ENCODE results near the gene SDK1.

Gene SDK1

DNA sequence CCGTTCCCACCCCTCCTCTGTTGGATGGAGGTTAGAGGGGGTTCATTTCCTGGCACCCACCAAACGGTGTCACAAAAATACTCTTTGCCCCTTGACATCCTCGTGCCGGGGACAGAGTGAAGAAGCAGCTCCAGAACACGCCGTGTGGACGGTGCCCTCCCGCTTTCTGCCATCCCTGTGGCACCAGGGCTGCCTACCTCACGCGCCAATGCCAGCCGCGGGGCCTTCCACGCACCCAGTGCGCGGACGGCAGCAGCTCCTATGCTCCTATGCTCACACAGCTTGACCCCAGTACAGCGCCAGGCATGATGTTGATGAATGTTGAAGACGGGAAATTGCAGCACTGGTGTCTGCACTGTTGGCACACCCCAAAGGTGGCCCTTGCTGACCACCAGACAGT is 873.8 kb downstream of the SDK1 start:
- DNase-seq (ENCODE audit: low read depth in 3 of 3): no peak

DNA sequence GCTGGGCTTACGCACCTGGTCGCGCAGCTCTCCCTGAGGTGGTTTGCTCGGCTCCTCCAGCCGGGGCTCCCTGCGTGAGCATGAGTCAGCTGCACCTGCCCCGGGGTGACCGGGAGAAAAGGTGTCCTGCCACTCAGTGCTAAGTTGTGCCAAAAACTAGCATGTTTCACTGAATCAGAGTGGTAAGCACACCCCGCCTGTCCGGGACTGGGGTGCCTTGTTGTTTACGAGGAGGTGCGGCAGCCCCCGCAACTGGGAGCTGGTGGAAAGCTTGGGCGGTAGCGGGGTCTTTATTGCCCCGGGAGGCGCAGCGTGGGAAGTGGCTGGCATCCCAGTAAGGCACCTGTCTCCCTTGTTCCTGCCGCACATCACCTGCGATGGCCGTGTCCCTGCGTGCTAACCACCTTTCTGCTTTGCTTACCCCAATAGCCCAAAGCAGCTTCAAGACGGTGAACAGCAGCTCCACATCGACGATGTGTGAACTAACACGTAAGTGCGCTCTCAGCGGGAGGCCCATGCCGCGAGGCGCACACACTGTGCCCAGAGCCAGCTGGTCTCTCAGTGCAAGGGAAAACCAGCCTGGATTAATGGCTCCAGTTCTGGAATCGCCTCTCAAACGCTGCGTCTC is 874.4 kb downstream of the SDK1 start:
- no peak for DNase-seq (ENCODE audit: low read depth in 3 of 3)

DNA sequence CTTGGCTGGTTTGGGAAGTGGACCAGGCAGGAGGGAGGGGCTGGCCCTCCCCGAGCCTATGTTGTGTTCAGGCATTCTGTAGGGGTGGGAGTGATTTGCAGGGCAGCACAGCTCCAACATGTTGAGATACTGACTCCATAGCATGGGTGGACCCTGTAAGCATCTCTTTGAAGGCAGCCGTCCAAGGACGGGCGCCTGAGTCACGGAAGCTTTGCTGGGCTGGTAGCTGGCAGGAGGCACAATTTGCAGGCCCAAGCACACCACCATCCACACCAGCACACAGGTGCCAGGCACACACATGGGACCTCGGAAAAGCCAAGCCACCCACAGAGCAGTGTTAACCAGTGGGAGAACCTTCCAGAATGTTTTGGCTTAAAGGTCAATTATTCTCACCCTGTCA is 875.9 kb downstream of the SDK1 start:
- no peak for DNase-seq (ENCODE audit: low read depth in 3 of 3)

GRCh38 chr7:4178416-4178815 is 877.4 kb downstream of the SDK1 start:
- no peak for DNase-seq (ENCODE audit: low read depth in 3 of 3)

DNA sequence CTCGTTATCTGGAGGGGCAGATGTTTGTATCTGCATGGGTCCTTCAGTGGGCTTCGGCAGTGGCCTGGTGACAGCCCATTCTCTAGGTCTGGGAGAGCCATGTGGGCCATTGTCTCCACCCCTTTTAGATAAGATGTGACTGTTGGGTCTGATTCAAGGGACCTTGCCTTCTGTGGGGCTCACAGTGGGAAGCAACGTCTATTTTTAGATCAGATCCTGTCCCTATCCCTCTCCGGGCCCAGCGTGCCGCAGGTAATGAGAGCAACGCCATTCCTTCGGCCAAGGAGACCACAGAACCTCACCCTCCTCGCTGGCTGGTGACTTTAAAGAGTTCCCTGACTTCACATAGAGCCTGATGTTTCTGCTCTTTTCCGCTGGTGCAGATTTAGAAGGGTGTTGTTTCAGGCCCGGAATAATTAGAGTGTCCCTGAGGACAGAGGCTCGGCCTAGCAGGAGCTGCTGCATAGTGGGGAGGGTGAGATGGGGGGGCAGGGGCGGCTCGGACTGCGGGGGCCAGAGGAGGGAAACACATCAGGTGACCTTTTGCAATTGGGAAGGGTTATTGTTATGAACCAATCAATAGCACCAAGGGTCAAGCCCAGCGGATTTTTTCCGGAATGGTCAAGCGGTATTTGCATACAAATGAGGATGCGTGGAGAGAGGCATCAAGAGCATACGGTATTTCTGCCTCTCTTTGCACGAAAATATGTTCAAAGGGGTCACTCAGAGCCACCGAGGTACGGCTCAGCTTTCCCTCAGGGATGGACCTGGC is 878.0 kb downstream of the SDK1 start:
- DNase-seq (ENCODE audit: low read depth in 3 of 3): no peak

GRCh38 chr7:4179688-4180380 is 878.8 kb downstream of the SDK1 start:
- DNase-seq (ENCODE audit: low read depth in 3 of 3): no peak

DNA sequence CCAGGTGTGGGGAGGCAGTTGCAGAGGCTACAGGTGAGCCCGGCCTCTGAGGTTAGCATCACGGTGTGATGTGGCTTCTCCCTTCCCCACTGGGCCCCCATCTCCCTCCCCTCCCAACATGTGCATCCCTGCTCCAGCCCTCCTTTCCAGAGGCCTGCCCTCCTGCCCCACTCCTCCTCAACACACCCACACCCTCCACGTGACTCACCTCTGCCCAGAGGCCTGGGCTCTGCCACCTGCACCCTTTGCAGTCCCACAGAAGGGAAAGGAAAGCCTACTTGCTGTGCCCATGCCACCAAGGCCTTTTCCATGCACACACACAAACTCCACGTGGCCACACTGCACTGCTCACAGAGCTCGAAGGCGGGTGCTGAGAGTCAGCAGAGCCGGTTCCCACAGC is 880.4 kb downstream of the SDK1 start:
- no peak for DNase-seq (ENCODE audit: low read depth in 3 of 3)

GRCh38 chr7:4182605-4183300 is 881.7 kb downstream of the SDK1 start:
- DNase-seq (ENCODE audit: low read depth in 3 of 3): no peak

DNA sequence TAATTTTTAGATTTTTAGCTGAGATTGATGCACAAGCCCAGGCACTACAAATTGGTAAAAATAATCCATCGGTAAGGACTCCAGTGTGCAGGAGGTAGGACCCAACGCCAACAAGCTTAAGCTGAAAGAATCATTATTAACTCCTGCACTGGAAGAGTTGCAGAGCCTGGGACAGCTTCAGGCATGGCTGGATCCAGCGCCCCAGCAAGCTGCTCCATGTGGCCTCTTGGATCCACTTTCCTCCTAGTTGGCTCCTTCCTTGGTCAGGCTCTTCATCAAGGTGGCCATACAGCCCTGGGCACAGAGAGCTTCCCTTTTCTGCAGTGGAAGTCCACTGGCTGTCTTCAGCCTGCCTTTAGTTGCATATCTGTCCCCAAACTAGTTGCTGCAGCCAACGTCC is 883.6 kb downstream of the SDK1 start:
- DNase-seq (ENCODE audit: low read depth in 3 of 3): no peak

- no peak for DNase-seq (ENCODE audit: low read depth in 3 of 3)
These were observed 884.1 kb downstream of the SDK1 start for GRCh38 chr7:4185136-4185535.

DNA sequence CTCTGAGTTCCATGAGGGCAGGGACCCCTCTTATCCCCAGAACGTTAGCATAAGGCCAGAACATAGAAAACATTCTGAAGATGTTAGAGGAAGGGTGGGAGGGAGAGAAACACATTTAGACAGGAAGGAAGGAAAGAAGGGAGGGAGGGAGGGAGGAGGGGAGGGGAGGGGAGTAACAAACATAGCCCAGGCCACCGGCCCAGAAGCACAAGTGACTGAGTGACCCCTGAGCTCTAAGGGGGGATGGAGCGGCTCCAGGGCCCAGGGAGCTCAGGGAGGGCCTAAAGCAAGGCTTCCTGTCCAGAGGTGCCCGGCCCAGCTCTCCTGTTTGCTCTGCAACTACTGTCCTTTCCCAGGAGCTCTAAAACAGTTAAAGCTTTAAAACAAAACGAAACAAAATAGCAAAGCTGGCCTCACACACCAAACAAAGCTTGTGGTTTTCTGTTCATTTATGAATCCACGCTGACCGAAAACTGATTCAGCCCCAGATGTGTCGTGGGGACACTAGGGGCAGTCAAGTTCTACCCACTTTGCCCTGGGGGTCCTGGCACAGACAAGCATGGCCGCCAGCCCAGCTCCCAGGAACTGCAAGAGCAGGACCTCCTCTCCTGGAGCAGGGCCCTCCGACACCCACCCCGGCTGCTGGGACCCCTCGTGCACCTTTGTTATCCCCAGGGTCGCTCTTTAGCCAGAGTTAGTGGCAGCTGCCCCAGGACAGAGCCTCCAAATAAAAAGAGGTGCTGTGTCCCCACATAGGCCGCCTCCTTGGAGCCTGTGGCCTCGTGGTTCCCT is 884.9 kb downstream of the SDK1 start:
- no peak for DNase-seq (ENCODE audit: low read depth in 3 of 3)

- DNase-seq (ENCODE audit: low read depth in 3 of 3): no peak
These were observed 885.4 kb downstream of the SDK1 start for GRCh38 chr7:4186513-4186780.

- no peak for DNase-seq (ENCODE audit: low read depth in 3 of 3)
These were observed 887.6 kb downstream of the SDK1 start for GRCh38 chr7:4188651-4189050.

DNA sequence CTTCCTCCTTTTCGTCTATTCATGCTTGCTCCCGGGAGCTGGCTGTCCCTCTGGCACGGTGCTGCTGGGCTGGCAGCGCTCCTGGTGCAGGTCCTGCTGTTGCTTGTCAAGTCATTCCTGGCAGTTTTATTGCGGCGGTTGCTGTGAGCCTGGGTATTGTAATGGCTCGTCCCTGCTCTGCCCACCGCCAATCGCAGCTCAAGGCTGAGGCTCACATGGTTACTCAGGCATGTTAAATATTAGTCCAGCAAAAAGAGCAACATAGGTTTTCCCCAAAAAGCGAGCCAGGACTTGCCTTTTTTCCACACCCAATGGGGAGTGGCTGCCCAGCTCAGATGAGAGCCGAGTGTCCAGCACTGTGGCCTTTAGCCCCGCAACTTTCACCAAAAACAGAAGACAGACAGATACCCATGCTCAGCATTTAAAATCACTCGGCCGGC is 888.1 kb downstream of the SDK1 start:
- DNase-seq (ENCODE audit: low read depth in 3 of 3): no peak

DNA sequence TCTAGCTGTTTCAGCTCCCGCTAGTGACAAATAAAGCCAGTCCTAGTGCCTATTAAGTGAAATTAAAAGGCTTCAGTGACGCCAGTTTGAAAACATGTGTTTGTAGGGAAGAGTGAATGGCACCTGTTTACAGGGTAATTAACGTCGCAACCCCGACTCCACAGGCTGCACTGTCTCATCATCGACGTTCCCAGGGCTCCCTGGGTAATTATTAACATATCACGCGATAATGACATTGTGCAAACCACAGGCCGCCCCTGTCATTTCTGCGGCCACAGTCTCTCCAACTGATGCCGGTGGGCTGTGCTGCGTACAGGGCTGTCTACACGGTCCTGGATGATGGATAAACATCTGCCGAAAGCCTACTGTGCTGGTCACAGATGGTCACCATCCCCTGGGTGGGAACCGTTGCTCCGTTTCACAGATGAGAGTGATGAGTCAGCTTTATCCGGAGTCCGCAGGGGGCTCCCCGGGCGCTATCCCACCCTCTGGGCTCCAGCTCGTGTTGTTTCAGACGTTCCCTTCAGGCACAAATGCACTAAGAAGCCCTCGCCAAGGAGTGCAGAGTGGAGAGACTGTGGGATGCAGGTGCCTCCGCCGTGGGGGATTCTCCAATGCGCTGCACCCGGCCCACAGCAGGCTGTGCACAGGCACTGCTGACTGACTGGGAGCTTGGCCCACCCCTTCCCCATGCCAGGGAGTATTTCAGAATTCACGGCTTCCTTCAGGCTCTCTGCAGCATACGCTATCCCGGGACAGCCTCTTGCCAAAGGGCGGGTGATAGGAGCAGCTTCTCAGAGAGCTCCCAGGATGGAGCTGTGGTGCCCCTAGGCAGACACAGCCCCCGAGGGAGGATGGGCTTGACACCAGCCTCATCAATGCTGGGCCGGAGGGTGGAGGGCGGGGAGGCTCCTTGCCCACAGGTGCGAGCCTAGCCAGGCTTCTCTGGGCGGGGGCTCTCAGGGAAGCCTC is 889.2 kb downstream of the SDK1 start:
- no peak for DNase-seq (ENCODE audit: low read depth in 3 of 3)

GRCh38 chr7:4191046-4191445 is 890.0 kb downstream of the SDK1 start:
- DNase-seq (ENCODE audit: low read depth in 3 of 3): no peak

DNA sequence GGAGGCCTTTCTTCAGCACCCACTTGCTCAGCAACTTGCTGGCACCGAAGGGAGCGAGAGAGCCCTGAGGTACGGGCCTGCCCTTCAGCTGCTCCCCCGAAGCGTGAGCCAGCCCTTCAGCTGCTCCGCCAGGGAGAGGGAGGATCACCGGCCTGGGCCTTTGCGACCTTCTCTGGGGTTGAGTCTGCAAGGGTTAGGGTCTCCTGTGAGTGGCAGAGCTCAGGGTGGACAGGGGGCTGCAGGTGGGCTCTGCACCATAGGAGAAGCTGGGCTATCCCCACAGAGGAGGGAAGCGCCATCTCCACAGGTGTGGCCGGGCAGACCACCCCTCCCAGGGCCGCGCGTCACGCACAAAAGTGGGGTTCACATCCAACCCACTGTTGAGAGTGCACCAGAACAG is 890.5 kb downstream of the SDK1 start:
- DNase-seq (ENCODE audit: low read depth in 3 of 3): no peak

DNA sequence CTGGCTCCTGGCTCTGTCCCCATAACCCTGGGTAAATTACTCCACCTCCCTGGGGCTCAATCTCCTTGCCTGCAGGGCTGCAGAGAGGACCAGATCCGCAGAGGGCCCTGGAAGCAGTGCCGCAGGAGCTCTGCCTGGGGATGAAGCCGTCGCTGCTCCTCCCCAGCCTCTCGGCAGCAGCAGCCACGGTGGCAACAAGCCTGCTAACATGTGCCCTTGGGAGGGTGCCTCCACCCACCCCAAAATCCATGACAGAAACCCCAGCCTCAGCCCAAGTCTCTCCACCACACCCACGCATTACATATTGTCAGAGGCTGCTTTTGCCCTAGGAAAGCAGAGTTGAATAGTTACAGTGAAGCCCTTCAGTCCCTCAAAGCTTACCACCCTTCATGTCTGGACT is 894.6 kb downstream of the SDK1 start:
- no peak for DNase-seq (ENCODE audit: low read depth in 3 of 3)

GRCh38 chr7:4196121-4196819 is 895.2 kb downstream of the SDK1 start:
- no peak for DNase-seq (ENCODE audit: low read depth in 3 of 3)

GRCh38 chr7:4198301-4198700 is 897.2 kb downstream of the SDK1 start:
- DNase-seq (ENCODE audit: low read depth in 3 of 3): no peak
